ENCODE results near the gene CANT1.
A peak's percentile ranks its signal among the peaks of the same experiment; 100 is the strongest.
"Not testable (repeated sequence)": the region's sequence is repeated elsewhere in the genome, so short reads cannot be mapped to it uniquely, and the experiment has no call there.

The CANT1 gene

DNA sequence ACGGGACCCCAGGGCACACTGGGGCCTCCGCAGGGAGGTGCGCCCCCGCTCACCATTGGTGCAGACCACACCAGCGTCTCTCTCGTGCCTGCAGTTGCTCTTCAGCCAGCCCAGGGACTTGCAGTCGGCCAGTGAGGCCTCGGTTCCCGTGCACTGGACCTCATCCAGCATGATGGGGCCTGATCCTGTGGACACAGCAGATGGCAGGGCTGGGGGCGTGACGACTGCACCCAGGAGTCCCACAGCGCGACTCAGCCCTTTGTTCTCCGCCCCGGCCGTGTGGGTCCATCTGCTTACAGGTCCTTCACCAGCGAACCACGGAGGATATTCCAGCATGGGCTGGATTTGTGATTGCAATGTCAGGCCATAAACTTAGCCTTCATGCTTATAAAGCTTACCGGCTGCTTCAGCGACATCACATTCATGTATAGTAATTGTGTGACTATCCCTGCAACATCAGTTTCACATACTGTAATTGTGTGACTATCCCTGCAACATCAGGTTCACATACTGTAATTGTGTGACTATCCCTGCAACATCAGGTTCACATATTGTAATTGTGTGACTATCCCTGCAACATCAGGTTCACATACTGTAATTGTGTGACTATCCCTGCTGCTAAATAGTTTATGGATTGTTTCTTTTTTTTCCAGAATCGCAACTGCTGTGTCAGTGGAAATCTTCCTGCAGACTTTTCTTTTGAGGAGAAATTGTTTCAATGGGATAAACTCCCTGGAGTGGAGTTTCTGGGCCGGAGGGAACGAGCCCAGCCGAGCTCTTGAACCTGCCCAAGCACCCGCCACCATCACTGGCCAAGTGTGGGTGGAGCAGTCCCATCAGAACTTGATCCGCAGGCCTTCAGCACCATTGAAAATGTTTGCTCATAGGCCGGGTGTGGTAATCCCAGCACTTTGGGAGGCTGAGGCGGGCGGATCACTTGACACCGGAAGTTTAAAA, 34.7 kb downstream of the CANT1 start:
- DNase-seq: no peak

DNA sequence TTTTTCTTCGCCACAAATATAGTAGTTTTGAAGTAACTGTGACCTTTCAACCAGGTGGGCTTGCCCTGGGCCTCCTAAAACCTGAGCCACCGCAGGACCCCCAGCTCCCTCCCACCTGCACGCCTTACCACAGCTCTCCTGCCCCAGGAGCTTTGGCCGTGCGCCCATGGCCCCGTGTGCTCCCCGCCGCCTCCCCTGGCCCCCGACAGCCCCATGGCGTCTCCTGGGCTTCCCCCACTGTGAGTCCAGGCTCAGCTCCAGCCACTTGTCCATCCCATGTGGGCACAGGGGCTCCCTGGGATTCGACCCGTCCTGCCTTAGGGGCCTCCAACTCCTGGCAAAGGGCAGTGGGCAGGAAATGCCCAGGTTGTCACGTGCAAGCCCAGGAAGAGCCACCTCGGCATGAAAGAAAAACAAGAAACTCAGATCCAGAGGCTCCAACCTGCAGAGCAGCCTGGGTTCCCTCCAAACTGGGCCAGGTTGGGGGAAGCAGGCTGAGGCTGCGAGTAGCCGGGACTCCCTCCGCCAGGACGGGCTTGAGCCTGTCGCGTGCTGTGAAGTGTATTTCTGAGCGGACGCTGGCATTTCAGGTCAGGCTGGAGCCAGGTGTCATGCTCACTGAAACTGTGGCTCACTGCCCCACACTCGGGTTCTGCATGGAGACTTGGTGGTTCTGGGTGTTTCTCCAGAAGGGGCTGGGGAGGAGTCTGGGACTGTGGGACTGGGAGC, 35.6 kb downstream of the CANT1 start:
- DNase-seq: no peak

DNA sequence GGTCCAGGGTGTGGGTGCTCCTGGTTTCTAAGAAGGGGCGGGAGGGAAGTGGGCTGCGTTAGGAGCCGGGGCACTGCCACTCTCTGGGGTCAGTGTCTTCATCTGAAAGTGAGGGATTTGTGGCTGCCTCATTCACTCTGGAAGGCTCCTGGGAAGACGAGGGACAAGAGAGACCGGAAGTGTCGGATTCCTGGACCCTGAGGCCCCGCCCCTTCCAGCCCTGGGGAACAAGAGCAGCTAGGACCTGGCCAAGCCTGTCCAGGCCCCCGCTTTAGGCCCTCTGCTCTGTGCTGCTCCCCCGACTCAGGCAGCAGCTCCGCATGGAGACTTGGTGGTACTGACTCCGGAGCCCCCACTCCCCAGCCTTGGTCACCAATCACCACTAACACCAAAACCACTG, 36.4 kb downstream of the CANT1 start:
- no peak for DNase-seq

DNA sequence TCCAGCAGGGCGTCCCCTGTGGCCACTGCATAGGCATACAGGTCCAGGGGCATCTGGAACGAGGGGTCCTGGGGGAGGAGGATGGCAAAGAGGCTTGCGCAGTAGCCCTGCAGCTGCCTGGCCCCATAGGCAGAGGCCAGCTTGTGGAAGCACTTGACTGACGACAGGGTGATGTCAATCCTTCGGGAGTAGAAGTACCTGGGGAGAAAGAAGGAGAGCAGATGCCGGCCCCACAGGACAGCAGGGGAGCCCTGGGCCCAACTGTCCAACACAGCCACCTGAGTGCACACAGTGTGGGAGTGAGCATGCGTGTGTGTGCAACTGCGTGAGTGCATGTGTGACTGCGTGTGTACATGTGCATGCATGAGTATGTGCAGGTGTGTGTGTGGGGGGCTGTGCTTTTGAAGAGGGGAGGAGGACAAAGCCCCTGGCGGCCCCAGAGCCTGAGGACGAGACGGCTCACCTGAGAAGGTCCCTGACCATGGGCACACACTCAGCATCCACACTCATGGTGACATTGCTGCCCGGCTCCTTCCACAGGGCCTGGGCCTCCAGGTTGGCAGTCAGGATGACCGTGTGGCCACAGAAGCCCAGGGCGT, 37.0 kb downstream of the CANT1 start:
- DNase-seq: no peak

DNA sequence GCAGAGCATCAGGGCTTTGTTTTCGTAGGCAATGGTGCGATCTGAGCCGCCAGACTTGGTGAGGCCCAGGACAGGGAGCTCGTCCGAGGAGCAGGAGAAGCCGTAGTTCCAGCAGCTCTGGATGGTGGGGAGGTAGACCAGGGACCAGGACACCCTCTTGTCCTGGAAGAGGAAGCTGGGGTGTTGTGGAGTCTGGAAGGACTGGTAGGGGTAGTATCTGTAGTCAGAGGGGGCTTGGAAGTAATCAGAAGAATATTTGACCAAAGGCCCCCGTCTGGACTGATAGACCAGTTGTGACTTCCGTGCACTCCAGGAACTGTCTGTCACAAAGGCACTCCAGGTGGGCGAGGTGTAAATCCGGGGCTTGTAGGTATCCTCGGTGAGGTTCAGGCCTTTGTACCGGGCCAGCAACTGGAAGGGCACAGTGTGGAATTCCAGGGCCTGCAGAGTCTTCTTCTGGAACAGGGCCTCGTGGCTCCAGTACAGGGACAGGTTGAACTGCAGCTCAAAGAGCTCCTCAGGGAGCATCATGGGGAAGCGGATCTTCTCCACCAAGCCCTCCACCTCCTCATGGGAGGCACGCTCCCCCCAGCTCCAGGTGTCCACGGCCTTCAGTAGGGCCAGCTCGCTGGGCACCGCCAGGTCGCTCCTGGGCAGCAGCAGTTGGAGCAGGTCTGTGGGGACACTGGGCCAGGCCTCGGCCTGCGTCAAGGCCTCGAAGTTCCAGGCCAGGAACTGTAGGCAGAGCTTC, 37.6 kb downstream of the CANT1 start:
- no peak for DNase-seq

DNA sequence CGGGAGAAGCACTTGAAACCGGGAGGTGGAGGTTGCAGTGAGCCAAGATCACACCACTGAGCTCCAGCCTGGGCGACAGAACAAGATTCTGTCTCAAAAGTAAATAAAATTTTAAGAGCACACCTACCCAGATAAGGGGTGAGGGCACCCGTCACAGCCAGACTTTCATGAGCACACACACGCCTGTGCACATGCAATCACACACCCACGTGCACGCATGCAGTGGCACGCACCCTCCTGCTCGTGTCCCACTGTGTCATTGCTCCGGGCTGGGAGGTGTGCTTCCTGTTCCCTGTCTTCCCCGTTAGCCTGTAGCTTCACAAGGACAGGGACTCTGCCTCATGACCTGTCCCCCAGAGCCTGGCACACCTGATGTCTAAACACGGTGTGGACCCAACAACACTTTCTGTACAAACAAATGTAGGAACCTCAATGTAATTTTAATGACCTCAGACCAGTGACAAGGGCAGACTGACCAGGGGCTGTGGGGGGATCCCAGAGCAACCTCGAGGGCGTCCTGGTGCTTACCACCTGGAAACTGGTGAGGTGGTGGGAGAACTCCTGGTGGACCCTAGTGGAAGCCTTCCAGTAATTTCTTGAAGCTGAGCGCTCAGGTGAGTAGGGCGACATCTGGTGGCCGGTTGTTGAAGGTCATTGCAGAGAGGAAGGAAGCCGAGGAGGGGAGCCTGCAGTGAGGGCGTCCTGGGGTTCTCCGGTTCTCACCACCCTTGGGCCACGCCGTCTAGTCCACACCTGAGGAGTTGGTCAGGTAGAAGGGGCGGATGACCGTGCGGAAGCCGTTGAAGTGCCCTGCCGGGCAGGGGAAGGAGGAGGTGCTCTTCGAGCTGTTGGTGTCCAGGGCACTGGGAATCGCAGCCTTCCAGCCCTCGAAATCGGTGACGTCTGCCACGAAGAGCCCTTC, 38.5 kb downstream of the CANT1 start:
- peak; percentile 44 to 68 for DNase-seq

DNA sequence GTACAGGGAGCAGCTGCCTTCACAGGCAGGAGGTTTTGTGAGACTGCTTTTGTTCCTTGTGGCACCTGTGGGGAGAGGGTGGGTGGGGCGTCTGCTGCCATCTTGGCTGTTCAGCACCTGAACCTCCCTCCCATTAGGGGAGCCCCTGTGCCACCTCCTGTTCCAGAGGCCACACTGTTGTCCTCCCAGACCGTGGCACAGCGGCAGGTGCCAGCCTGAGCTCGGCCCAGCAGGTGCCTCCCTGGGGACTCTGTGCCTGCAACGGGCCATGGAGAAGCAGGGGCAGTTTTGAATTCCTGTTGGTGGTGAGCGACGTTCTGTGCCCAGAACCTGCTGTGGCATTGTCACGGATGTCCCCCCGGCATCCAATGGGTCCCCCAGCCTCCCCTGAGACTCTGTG, 39.7 kb downstream of the CANT1 start:
- DNase-seq: no peak

DNA sequence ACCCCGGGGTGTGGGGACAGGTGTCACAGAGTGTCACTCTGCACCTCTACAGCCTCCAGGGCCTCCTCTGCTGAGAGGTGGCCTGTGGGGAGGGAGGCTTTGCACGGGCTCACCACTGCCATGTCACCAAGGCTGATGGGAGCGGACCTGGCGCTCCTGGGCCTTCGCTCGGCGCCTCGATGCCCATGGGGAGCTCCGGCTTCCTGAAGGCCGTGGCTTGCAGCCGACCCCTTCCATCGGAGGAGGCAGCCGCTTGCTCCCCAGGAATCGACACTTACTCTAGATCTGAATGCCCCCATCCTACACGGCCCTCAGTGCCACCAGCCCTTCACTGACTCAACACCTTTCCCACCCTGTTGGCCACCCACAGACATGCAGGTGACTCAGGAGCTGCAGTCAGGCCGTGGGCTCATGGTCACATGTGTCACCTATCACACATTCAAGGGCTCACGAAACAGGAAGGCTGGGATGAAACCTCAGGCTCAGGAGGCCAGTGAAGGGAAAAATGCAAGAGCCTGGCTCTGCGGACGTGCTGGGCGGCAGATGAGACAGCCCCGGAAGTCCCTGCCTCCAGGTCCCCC, 41.7 kb downstream of the CANT1 start:
- no peak for DNase-seq

DNA sequence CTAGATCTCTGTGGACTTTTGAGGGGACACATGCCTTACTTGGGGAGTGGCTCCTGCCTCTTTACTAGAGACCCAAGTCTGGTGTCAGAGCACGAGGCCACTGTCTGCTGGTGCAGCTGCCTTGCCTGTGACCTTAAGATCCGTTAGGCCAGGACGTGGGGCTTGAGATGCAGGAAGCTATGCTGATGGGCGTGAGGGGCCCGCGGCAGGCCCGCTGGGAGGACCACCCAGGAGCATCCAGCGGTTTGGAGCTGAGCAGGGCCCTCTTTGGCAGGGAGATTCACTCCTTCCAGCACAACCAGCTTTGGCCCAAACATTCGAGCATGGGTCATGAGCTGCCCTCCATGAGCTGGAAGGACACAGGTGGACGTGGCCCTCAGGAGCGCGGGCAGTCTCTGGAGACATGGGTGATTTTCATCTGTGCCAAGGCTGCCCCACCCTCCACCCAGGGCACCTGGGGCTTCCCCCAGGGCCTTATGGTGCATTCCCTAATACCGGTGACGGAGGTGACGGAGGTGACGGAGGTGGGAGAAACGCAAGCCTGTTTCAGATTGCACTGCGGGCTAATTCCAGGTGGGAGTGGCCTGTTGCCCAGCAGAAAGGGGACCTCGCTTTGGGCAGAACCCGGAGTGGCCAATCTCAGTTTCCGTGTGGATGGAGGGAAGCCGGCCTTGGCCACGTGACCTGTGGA, 42.5 kb downstream of the CANT1 start:
- DNase-seq: no peak

DNA sequence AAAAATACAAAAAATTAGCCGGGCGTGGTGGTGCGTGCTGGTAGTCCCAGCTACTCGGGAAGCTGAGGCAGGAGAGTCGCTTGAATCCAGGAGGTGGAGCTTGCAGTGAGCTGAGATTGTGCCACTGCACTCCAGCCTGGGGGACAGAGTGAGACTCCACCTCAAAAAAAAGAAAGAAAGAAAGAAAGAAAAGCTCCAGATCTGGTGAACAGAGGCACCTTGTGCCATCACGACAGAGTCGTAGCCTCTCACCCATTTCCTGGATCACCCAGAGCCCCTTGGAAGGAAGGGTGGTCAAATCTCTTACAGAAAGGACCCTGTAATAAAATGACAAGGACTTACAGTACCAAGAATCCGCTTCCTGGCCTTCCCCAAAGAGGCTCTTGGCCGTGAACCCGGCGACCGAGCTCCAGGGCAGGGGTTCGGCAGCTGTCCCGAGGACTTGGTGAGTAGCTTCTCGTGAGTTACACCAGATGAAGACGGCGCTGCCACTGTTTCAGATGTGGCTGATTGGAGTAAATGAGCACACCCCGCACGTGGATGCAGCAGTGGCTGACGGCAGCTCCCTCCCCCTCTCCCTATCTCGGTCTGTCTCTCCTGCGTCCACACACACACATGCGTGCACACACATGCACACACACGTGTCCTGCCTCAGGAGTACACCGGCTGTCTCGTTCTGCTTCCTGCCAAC, 43.3 kb downstream of the CANT1 start:
- DNase-seq: no peak

DNA sequence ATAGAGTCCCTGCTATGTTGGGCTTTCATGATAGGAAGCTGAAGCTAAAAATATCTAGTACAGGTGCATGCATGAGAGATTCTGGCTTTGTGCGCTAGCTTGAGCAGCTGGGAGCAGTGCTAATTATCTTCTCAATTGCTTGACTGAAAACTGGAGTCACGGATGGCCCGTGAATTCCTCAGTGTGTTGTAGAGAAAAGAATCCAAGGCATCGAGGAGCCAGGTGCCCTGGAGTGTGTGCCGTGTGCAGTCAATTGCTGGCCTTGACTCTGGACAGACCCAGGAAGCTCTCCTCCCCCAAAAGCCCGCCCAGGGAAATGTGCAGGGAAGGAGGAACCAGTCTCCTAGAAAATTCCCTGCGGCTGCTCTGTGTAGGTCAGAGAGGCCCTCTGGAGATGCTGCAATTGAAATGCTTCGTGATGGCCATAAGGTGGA, 44.1 kb downstream of the CANT1 start:
- no peak for DNase-seq

DNA sequence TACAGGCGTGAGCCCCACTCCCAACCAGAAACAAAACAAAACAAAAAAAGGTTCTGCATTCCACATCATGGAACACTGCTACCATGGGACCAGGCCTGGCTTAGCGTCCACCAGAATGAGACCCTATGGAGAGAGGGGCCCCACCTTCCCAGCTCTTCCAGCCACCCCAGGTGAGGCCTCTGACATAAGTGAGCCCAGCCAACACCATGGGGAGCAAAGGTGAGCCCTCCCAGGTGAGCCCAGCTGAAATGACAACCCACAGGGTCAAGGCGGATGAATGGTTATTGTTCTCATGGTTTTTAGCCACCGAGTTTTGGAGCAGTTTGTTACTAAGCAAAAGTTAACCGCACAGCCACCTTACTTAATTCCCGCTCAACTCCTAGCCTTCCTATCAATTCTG, 46.2 kb downstream of the CANT1 start:
- no peak for DNase-seq

DNA sequence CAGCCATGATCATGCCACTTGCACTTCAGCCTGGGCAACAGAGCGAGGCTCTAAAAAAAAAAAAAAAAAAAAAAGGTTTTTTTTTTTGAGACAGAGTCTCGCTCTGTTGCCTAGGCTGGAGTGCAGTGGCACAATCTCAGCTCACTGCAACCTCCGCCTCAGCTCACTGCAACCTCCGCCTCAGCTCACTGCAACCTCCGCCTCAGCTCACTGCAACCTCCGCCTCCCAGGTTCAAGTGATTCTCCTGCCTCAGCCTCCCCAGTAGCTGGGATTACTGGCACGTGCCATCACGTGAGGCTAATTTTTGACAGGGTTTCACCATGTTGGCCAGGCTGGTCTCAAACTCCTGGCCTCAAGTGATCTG, 46.6 kb downstream of the CANT1 start:
- DNase-seq: not testable (repeated sequence)

DNA sequence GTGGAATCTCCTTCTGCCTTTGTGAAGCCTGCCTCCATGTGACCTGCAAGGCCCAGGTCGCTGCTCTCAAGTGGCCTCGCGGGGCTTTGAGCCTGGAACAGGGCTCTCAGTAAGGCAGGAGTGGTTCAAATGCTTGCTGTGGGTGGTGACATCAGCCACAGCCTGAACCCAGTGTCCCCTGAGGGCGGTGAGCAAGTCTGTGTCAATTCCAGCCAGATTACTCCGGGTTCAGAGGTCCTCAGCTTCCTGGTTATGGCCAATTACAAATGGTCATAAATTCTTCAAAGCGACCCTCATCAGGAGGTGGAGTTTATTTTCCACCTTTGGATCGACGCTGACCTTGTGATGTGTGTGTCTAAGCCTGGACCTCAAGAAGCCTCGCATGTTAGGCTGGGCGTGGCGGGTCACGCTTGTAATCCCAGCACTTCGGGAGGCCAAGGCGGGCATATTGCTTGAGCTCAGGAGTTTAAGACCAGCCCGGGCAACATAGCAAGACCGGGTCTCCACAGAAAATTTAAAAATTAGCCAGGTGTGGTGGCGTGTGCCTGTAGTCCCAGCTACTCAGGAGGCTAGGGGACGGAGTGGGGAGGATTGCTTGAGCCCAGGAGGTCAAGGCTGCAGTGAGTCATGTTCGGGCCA, 47.1 kb downstream of the CANT1 start:
- no peak for DNase-seq

DNA sequence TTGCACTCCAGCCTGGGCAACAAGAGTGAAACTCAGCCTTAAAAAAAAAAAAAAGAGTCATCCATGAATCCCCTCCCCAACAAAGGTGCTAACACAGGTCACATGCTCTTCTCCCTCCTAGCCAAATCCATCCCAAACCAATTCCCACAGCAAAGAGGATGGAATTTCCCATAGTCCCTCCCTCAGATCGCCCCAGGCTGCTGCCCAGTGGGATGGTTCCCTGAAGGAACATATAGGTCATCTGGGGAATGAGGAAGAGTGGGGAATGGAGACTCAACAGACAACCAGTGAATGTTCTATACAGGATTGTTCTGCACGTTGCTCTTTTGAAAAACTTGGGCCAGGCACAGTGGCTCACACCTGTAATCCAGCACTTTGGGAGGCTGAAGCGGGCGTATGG, 48.0 kb downstream of the CANT1 start:
- no peak for DNase-seq

DNA sequence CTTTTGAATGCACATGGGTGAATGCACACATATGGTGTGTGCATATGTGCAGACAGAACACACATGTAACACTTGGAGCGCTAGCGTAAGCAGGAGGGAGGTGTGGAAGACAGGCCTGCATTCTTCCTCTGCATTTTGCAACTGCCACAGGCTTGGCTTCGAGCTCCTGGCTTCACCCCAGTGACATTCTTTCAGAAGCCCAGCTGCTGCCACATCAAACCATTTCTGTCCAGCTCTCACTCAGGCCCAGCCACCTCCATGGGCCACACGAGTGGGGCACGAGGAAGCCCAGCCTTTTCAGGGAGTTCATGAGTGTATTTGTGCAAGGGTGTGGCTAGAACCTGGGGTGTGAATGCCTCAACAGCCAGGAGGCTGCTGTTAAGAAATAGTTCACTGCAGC, 48.6 kb downstream of the CANT1 start:
- no peak for DNase-seq

DNA sequence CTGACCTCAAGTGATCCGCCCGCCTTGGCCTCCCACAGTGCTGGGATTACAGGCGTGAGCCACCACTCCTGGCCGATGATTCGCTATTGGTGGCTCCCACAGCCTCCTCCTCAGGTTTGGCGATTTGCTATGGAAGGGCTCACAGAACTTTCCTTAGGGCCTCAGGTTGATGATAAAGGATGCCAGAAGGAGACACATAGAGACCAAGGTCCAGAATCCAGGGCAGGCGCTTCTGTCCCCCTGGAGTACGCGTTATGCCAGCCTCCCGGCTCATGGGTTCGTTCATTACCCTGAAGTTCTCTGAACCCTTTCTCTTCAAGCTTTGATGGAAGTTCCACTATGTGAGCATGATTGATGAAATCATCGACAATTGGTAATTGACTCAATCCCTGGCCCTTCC, 49.8 kb downstream of the CANT1 start:
- DNase-seq: no peak

DNA sequence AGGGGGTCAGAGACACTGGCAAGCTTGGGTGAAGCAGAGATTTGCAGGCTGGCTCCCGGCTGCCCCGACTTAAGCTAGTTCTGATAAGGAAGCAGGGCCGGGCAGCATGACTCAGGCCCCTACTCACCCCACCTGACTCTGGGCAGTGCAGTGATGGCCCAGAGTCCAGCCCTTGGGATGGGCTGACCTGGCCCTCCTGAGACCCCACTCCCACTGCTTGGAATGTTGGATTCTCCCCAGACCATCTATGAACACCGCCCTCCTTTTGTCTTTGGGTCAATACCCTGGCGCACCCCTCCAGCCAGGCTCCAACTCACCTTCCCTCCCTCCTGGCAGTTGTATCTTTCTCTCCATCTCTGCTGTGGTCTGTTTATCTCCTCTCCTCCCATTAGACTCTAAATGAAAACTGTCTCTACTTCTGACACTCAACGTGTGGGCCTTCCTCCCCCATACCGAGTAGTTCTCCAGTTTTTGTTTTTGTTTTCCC, 50.9 kb downstream of the CANT1 start:
- DNase-seq: no peak

DNA sequence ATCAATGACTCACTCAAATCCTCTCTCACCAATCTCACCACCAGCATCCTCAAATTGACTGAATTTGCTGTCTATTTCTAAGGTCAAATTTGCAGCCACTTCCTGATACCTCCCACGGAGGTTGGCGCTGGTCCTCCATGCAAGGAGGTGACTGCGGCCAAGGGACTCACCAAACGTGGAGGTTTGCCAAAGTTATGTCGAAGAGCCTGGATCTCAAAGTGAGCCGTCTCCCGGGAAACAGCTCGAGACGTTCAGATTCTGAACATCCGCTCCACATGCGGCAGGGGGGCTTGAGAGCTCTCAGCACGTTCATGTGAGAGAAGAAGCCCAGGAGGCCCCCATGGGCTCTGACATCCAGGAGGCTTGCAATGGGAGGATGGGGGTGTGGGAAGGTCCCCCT, 52.4 kb downstream of the CANT1 start:
- no peak for DNase-seq

DNA sequence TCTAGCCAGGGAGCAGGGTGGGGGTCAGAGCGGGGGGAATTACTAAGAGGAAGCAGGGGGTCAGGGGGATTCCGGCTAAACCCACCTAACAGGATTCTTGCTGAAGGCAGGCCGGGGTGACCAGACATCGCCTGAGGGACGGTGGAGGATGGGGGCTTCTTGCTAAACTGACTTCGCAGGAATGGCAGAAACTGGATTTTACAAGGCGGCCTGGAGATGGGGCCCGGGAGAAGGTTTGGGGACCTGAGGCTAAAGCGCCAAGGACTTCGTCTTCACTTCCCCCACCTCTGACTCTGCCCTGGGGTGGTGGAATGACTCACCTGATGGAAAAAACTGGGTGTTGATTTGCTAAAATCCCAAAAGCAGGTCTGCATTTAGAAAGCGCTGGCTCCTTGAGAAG, 53.3 kb downstream of the CANT1 start:
- no peak for DNase-seq
